ENCODE results near the gene ANKS1B. TPM values are rescaled to one million over a fixed set of nuclear protein-coding genes. Genes with fewer than 3 reads are reported as not detected.

The ANKS1B gene
- total RNA-seq, 1 experiment from 2014 or later = 9.7 TPM

GRCh38 chr12:99975321-99975720 lies 9.4 kb downstream of the ANKS1B start:
- ATAC-seq (no peak), DNase-seq (ENCODE audit: low read depth, low spot score) (no peak)
- POLR2A ChIA-PET = no interaction called here
- in situ Hi-C loops (cut with HindIII; ENCODE audit: low pct_unique_long_range_greater_than_20kb, low sequenced_read_pairs) (no loop called here), intact Hi-C loops (cut with micrococcal nuclease; ENCODE audit: unreplicated experiment) (no loop called here)
- CTCF ChIA-PET = no interaction called here
- no TSS peak for BruUV-seq (replicated peaks)
- H3K4me1 ChIP-seq (ENCODE audit: control insufficient read depth, insufficient read depth, low read length) = 0 out of 2 replicates have a peak, but pooled peaks cover 3% of the 10 kb centered on the region
- no peaks in the 10 kb centered on the region for H3K36me3 ChIP-seq (ENCODE audit: control insufficient read depth, insufficient read depth, low read length)
- TF ChIP-seq CTCF (IDR thresholded peaks at IDR 0.05) (no peak), SIN3A (IDR thresholded peaks at IDR 0.05; ENCODE audit: borderline replicate concordance, insufficient read depth, low read depth, low read length) (no peak), TCF7L2 (IDR thresholded peaks at IDR 0.05; ENCODE audit: low read depth, low read length) (no peak), REST (IDR thresholded peaks at IDR 0.05; ENCODE audit: insufficient read depth in 1 of 2, low read depth in 2 of 2, low read length in 1 of 2) (no peak), POLR2AphosphoS5 (IDR thresholded peaks at IDR 0.05; ENCODE audit: low read depth, low read length) (no peak)
- no peak overlapping the region for H3K27ac ChIP-seq (ENCODE audit: low read length)
- H3K4me3 ChIP-seq (ENCODE audit: low read depth in 2 of 2, low read length in 2 of 2) = no peak overlapping the region
- no peaks in the 10 kb centered on the region for H3K27me3 ChIP-seq (ENCODE audit: control insufficient read depth, insufficient read depth, low read length)
- no peaks in the 10 kb centered on the region for H3K9me3 ChIP-seq (ENCODE audit: control insufficient read depth, insufficient read depth, low read depth, low read length)

- Histone ChIP-seq H3K27ac (ENCODE audit: low read length) (no peak overlapping the region), H3K36me3 (ENCODE audit: control insufficient read depth, insufficient read depth, low read length) (no peaks in the 10 kb centered on the region), H3K9me3 (ENCODE audit: control insufficient read depth, insufficient read depth, low read depth, low read length) (no peaks in the 10 kb centered on the region), H3K4me1 (ENCODE audit: control insufficient read depth, insufficient read depth, low read length) (0 out of 2 replicates have a peak, but pooled peaks cover 3% of the 10 kb centered on the region), H3K27me3 (ENCODE audit: control insufficient read depth, insufficient read depth, low read length) (no peaks in the 10 kb centered on the region), H3K4me3 (ENCODE audit: low read depth in 2 of 2, low read length in 2 of 2) (no peak overlapping the region)
- no peak for TF ChIP-seq POLR2AphosphoS5 (IDR thresholded peaks at IDR 0.05; ENCODE audit: low read depth, low read length)
- TF ChIP-seq REST (IDR thresholded peaks at IDR 0.05; ENCODE audit: insufficient read depth in 1 of 2, low read depth in 2 of 2, low read length in 1 of 2) = no peak
- TF ChIP-seq TCF7L2 (IDR thresholded peaks at IDR 0.05; ENCODE audit: low read depth, low read length) = no peak
- TF ChIP-seq SIN3A (IDR thresholded peaks at IDR 0.05; ENCODE audit: borderline replicate concordance, insufficient read depth, low read depth, low read length) = no peak
- no peak for TF ChIP-seq CTCF (IDR thresholded peaks at IDR 0.05)
- intact Hi-C loops (cut with micrococcal nuclease; ENCODE audit: unreplicated experiment) = no loop called here
- DNase-seq (ENCODE audit: low read depth, low spot score) (no peak), ATAC-seq (no peak)
- ChIA-PET POLR2A (no interaction called here), CTCF (no interaction called here)
- no TSS peak for BruUV-seq (replicated peaks)
- in situ Hi-C loops (cut with HindIII; ENCODE audit: low pct_unique_long_range_greater_than_20kb, low sequenced_read_pairs) = no loop called here
Observed at GRCh38 chr12:99974146-99974545, 10.6 kb downstream of the ANKS1B start.
